Fibroblast of the aortic adventitia (primary cell): ENCODE data around the gene KCNN2. TPM values are rescaled to one million over a fixed set of nuclear protein-coding genes. Genes with fewer than 3 reads are reported as not detected.

Experiments used
- DNase-seq: peaks from one replicate; pipeline ENCODE4 v3.0.0-alpha.2; 2010; ENCODE audit warnings: low read depth
- H3K4me3 ChIP-seq: 2 replicates; pipeline ENCODE4 v1.5.1; 2011; ENCODE audit warnings: low read depth, mild to moderate bottlenecking, control low read depth, low read length, moderate library complexity
- total RNA-seq: library from RNA; depleted of rRNA; stranded (reverse); fragments of >200 nt; gene quantifications from 2 replicates; pipeline ENCODE4 v1.2.3, GENCODE V29; 2012; ENCODE audit warnings: low replicate concordance
- TF ChIP-seq, protein P1 (sequence below): IDR thresholded peaks from 2 replicates; pipeline ENCODE4 v1.5.1; 2011; ENCODE audit warnings: mild to moderate bottlenecking, low read length, control low read depth, inconsistent platforms; ENCODE audit not compliant: insufficient read depth

KCNN2 gene
- total RNA-seq, 1 donor, result not detected

DNA sequence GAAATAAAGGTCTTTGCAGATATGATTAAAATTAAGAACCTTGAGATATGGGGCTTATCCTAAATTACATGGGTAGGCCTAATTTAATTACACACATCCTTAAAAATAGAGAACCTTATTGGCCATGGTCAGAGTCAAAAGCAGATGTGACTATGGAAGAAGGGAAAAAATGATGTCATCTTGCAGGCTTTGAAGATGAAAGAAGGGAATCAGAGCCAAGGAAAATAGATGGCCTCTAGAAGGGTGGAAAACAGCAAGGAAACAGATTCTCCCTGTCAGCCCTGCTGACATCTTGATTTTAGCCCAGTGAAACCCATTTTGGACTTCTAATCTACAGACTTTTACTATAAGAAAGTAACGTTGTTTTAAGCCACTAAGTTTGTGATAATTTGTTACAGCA, 37.6 kb upstream of the KCNN2 start:
- DNase-seq, result no peak
- no peak overlapping the region for H3K4me3 ChIP-seq
- TF ChIP-seq, protein P1, sequence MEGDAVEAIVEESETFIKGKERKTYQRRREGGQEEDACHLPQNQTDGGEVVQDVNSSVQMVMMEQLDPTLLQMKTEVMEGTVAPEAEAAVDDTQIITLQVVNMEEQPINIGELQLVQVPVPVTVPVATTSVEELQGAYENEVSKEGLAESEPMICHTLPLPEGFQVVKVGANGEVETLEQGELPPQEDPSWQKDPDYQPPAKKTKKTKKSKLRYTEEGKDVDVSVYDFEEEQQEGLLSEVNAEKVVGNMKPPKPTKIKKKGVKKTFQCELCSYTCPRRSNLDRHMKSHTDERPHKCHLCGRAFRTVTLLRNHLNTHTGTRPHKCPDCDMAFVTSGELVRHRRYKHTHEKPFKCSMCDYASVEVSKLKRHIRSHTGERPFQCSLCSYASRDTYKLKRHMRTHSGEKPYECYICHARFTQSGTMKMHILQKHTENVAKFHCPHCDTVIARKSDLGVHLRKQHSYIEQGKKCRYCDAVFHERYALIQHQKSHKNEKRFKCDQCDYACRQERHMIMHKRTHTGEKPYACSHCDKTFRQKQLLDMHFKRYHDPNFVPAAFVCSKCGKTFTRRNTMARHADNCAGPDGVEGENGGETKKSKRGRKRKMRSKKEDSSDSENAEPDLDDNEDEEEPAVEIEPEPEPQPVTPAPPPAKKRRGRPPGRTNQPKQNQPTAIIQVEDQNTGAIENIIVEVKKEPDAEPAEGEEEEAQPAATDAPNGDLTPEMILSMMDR, result no peak

GRCh38 chr5:114325541-114325940, 36.3 kb upstream of the KCNN2 start:
- no peak for DNase-seq
- H3K4me3 ChIP-seq, result no peak overlapping the region
- TF ChIP-seq, protein P1, result no peak

DNA sequence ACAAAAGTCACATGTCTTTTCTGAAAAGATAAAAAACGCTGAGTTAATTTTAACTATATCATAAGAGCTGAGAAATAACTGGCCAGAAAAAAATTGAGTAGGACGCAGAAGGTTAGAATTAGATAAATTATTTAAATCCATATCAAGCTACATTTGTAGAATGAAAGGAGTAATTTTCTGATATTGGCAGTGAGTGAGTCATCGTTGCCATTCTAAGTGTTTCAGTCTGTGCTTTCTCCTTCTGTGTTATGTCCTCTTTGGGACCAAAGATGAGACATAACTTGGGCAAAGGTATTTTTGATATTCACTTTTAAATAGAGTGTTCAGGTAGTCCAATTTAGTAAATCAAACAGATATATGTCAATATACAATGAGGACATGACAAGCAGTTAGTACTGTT, 34.4 kb upstream of the KCNN2 start:
- TF ChIP-seq, protein P1, result no peak
- DNase-seq, result no peak
- no peak overlapping the region for H3K4me3 ChIP-seq

DNA sequence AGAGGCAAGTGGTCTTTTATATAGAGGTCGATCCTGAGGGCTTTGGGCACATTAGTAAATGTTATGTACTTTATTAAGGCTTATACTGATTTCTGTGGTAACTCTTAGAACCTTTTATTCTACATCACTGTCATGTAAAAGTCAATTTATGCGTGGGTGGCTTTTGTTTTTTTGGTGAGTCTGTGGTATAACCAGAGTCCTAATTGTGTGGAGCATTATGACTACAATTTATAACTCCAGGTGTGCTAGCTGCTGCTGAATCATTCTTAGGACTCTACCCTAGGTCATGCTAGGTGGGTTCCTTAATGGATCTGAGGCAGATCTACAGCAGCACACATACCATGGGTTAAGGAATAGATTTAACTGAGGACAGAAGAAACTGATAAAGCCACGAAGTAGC, 33.9 kb upstream of the KCNN2 start:
- no peak for DNase-seq

DNA sequence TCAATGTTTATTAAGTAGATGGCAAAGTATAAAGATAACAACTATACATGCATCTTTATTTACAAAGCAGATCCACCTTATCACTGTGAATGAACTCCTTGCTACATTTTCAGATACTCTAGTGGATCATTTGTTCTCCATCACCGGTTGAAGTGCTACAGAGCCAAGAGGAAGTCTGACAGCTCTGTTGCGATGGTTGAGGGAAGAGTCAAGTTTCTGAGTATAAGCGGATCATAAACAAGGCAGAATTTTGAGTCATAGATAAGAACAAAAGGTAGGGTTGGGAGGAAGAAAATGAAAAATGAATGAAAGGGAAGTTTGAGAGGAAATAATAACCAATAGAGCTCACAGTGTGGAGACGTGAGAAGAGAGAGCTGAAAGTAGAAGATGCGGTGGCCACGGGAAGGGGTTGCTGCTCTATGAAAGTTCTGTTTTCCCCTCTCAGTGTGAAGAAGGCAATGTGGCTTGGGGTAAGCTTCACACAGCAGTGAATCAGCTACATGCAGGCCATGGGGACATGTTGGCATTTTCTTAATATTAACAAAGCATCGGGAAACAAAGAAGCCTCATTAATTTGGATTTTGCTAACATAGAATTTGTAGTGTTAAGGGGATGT, 30.8 kb upstream of the KCNN2 start:
- no peak overlapping the region for H3K4me3 ChIP-seq
- TF ChIP-seq, protein P1, result no peak
- DNase-seq, result no peak

More for the DNA sequence above, 33.9 kb upstream of the KCNN2 start:
- H3K4me3 ChIP-seq, result no peak overlapping the region
- TF ChIP-seq, protein P1, result no peak

GRCh38 chr5:114332493-114332892, 29.4 kb upstream of the KCNN2 start:
- DNase-seq, result no peak
- TF ChIP-seq, protein P1, result no peak
- no peak overlapping the region for H3K4me3 ChIP-seq

GRCh38 chr5:114332925-114333324, 28.9 kb upstream of the KCNN2 start:
- TF ChIP-seq, protein P1, result no peak
- DNase-seq, result no peak
- no peak overlapping the region for H3K4me3 ChIP-seq
